Natural killer cell treated with Interleukin-12 subunit alpha and Interleukin-12 subunit beta and Interleukin-15 and Interleukin-18, amount 100 ng/mL, for 72 hours (primary cell): ENCODE data around the gene CST3. TPM values are rescaled to one million over a fixed set of nuclear protein-coding genes. Genes with fewer than 3 reads are reported as not detected.

Experiments
- ATAC-seq, 2 donors: fragments of 150-1000 bp; cut with Tn5 transposase in 1 of 2; sonication (Bioruptor Pico), chemical (Tn5 transposase) in 1 of 2; 2 replicates each; pipeline ENCODE4 v1.10.0; 2021
- DNase-seq: peaks from one replicate; pipeline ENCODE4 v3.0.0; 2022; ENCODE audit warnings: low spot score
- H3K27ac Mint-ChIP-seq, 2 donors: 1 replicate in 1 of 2; 2 replicates in 1 of 2; pipeline ENCODE4 v1.8.0; 2022; ENCODE audit warnings: mixed read lengths in 2 of 2, mild to moderate bottlenecking in 1 of 2, moderate library complexity in 1 of 2
- H3K27me3 Mint-ChIP-seq, 2 donors: 1 replicate in 1 of 2; 2 replicates in 1 of 2; pipeline ENCODE4 v1.8.0; 2022; ENCODE audit warnings: mixed read lengths in 2 of 2
- H3K36me3 Mint-ChIP-seq: one replicate; pipeline ENCODE4 v1.8.0; 2022; ENCODE audit warnings: mixed read lengths
- H3K4me1 Mint-ChIP-seq, 2 donors: 1 replicate in 1 of 2; 2 replicates in 1 of 2; pipeline ENCODE4 v1.8.0; 2022; ENCODE audit warnings: low read depth in 2 of 2, mixed read lengths in 2 of 2, mild to moderate bottlenecking in 1 of 2
- H3K4me3 Mint-ChIP-seq: one replicate; pipeline ENCODE4 v1.8.0; 2022; ENCODE audit warnings: mixed read lengths
- H3K9me3 Mint-ChIP-seq: 2 replicates; pipeline ENCODE4 v1.8.0; 2022; ENCODE audit warnings: mixed read lengths
- total RNA-seq, 2 donors: library from RNA; stranded (reverse); gene quantifications; one replicate each; pipeline ENCODE4 v1.2.3, GENCODE V29; 2022

Gene CST3
- total RNA-seq, 2 donors from 2014 or later: 5.4 to 16.6 TPM

DNA sequence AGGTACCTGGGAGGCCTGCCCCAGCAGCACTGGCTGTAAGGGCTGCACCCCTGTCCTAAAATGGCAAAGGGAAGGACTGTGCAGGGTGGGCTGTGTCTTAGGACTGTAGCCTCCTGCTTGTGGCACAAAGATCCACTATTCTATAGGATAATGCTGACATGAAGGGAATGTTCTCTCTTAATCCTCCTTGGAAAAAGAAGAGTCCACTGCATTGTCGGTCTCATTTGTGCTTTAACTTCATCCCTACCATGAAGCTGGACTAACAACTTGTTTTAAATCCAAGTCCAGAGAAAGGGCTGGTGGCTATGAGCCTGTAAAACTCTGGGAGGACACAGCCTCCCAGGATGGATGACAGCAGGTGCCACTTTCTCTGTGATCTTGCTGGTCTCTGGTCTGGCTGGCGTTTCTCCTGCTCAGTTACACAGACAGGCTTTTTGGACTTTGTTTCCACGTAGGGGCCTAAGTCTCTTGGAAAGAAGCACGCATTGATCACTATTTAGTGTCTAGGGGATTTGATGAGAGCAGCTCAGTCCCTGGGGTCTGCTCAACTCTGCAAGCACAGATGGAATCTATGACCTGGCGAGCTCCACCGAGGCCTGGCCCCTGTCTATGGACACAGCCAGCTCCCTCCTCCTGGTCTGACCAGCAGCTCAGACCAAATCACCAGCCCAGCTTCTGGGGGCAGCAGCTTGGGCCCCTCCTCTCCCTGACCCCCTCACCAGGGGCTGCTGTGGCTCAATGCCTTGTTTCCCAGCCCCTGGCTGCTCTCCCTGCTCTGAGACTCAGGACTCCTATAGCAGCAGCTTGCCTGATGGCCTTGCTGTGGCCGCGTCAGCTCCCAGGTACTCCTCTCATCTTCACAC, 4.8 kb downstream of the CST3 start:
- no peak for ATAC-seq
- Mint-ChIP-seq H3K27me3 (peaks cover 0 to 7% of the 10 kb centered on the region in 2 donors), H3K4me3 (no peak overlapping the region), H3K27ac (no peak overlapping the region), H3K9me3 (no peaks in the 10 kb centered on the region), H3K36me3 (no peaks in the 10 kb centered on the region), H3K4me1 (peaks cover 5 to 16% of the 10 kb centered on the region in 2 donors)
- no peak for DNase-seq

DNA sequence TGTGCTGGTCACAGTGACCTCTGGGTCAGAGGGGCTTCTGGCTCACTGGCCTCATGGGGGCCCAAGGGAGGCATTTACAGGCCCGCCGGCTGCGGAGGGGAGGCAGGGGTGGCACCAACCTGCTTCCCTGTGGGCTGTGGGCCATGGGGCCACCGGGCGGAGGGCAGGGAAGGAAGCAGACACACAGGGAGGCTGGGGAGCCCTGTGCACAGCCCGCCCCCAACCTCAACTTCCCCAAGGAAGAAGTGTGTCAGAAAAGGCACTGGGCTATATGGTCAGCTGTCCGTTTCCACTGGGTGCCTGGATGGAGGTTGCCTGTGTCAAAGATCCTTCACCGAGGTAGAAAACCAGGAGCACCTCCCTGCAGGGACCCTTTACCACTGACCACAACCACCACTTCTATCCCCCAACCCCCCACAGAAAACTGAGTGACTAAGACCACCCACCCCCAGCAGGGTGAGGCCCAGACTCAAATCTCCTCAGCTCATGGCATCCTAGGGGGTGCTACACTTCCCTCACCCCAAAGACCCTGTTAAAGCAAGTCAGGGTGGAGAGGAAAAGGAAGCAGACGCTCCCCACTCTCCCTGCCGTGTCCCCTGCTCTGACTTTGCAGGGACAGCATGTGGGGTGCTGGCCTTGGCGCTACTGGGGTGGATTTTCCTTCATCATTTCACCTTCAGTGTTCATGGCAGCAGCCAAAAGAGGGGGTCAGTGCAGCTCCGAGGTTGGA, 5.6 kb downstream of the CST3 start:
- Mint-ChIP-seq H3K27ac (no peak overlapping the region), H3K27me3 (peaks cover 0 to 7% of the 10 kb centered on the region in 2 donors), H3K9me3 (no peaks in the 10 kb centered on the region), H3K36me3 (no peaks in the 10 kb centered on the region), H3K4me3 (no peak overlapping the region), H3K4me1 (peaks cover 5 to 15% of the 10 kb centered on the region in 2 donors)
- DNase-seq (no peak), ATAC-seq (no peak)

DNA sequence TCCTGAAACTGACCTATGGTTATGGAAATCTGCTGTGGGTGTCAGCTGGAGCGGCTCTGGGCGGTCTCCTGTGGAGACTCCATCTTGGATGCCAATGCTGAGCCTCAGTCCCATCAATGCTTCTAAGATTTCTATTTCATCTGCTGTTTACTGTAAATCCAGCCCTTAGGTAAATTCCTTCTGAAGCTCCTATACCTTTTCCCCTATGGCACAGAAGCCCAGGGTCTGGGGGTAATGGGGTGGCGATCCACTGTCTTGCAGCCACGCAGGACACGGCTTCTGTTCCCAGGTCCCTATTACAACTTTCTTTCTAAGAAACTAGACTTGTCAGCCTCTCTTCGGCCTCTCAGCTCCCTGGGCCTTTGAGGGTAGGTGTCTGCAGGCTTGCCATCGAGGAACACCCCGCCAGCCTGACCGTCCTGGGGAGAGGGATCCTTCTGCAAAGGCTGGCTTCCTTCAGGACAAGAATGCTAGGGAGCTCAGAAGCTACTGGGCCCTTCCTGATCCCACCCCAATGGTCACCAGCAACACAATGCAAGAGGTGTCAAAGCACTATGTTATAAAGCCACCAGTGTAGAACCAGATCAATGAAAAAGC, 6.4 kb downstream of the CST3 start:
- no peak for DNase-seq
- Mint-ChIP-seq H3K4me1 (peaks cover 0 to 7% of the 10 kb centered on the region in 2 donors), H3K4me3 (no peak overlapping the region), H3K27me3 (peaks cover 0 to 7% of the 10 kb centered on the region in 2 donors), H3K9me3 (no peaks in the 10 kb centered on the region), H3K27ac (no peak overlapping the region), H3K36me3 (no peaks in the 10 kb centered on the region)
- no peak for ATAC-seq

DNA sequence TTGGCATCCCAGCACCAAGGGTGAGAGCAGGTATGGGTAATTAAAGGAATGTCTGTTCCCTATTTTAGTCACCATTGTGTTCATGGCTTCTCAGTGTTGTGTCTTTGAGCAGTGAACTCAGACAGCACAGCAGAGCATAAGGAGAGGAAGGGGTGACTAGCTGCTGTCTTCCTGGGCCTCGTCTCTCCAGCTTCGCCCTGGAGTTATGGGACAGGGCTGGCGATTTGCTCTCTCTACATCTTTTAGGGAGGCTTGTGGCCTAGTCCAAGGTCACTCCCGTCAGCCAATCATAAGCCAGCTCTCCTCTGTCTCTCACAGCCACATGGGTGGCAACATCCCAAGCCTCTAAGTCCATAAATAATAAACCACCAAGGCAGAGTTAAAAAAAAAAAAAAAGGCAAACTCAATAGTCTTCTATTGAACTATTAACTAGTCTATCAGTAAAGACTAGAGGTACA, 7.3 kb downstream of the CST3 start:
- H3K4me1 Mint-ChIP-seq: peaks cover 0 to 6% of the 10 kb centered on the region in 2 donors
- ATAC-seq (no peak), DNase-seq (no peak)
- no peak overlapping the region for H3K27ac Mint-ChIP-seq
- no peaks in the 10 kb centered on the region for H3K36me3 Mint-ChIP-seq
- H3K27me3 Mint-ChIP-seq: peaks cover 0 to 7% of the 10 kb centered on the region in 2 donors
- H3K9me3 Mint-ChIP-seq: no peaks in the 10 kb centered on the region
- H3K4me3 Mint-ChIP-seq: no peak overlapping the region

DNA sequence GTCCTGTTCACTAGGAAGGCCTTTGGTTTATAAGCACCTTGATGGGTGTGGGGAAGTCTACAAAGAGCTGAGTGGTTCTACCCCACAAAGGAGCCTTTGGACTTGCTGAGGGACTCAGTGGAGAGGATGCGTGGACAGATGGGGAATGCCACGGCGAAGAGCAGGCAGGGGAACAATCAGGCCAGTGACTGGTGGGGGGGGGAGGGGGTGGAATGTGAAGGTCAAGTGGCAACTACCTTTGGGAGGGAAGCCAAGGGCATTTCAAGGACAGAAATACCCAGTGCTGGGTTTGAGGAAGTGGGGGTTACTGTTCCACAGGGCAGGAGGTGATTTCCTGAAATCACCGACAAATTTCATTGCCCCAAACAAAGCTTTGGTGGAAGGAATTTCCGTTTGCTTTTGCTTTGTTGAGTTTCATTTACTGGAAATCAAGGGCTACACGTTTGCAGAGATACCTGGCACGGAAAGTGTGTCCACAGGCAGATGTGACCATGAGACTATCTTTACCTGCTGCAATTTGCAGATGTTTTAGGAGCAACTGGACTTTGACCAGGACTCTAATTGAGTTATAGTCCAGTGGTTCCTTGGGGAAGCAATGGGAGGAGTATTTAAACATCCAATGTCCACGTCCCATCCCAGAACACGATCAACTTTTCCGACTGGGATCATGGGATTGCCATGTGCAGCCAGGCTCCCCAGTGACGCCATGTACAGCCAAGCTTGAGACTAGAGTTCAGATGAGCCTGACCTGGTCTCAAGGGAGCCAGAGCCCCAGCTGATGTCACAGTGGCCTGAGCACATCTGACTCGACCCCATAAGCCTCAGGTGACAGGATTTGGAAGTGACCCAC, 8.0 kb downstream of the CST3 start:
- Mint-ChIP-seq H3K4me3 (no peak overlapping the region), H3K27me3 (peaks cover 1 to 7% of the 10 kb centered on the region in 2 donors)

DNA sequence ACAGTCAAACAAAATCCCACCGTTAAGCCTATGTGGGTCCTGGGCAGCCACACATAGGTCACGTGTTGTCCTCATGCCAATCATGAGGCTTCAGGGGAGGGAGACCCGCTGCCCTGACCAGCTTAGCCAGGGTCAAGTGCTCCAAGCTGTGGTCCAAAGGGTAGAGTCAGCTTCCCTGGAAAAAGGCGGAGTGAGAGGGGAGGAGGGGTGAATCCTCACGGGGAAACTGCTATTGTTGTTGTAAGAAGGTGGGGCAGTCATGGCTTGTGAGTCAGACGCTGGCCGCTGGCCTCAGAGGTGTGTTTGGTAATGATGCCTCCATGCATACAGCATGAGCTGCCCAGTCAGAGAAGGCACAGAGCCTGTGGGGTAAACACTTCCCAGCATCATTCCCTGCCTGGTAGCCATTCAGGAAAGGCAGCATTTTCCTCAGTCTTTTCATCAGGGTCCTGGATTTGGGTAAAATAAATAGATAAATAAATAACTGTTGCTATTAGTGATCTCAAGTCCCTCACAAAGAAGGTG, 8.7 kb downstream of the CST3 start:
- no peaks in the 10 kb centered on the region for H3K36me3 Mint-ChIP-seq
- no peak for DNase-seq
- no peak overlapping the region for H3K4me3 Mint-ChIP-seq
- H3K4me1 Mint-ChIP-seq: no peaks in the 10 kb centered on the region
- peaks cover 8 to 13% of the 10 kb centered on the region in 2 donors for H3K27me3 Mint-ChIP-seq
- ATAC-seq: no peak
- H3K9me3 Mint-ChIP-seq: no peaks in the 10 kb centered on the region
- H3K27ac Mint-ChIP-seq: no peak overlapping the region

More for the DNA sequence above, 8.0 kb downstream of the CST3 start:
- no peaks in the 10 kb centered on the region for H3K36me3 Mint-ChIP-seq
- H3K27ac Mint-ChIP-seq: no peak overlapping the region
- no peak for ATAC-seq
- peaks cover 0 to 3% of the 10 kb centered on the region in 2 donors for H3K4me1 Mint-ChIP-seq
- no peak for DNase-seq
- H3K9me3 Mint-ChIP-seq: no peaks in the 10 kb centered on the region

DNA sequence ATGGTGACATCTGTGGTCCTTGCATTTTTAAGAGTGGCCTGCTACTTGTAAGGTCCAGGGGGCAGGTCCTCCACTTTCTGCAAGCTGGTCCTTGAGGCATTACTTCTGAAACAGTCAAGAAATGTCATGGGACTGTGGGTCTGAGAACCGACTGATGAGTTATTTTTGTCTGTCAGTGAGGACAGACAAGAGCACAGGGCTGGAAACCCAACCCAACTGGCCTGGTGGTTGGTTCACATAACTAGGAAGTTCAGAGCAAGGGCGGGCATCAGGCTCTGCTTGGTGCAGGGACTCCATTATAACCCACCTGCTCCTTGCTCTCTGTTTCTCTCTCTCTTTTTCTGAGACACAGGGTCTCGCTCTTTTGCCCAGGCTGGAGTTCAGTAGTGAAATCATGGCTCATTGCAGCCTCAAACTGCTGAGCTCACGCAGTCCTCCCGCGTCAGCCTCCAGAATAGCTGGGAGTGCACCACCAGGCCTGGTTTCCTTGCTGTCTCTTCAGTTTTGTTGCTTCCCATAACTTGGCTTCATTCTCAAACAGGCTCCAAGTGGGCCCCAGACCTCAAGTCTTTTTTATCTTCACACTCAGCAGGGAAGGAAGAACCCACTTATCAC, 9.2 kb downstream of the CST3 start:
- ATAC-seq: no peak
- H3K27me3 Mint-ChIP-seq: peaks cover 10 to 13% of the 10 kb centered on the region in 2 donors
- no peaks in the 10 kb centered on the region for H3K36me3 Mint-ChIP-seq

DNA sequence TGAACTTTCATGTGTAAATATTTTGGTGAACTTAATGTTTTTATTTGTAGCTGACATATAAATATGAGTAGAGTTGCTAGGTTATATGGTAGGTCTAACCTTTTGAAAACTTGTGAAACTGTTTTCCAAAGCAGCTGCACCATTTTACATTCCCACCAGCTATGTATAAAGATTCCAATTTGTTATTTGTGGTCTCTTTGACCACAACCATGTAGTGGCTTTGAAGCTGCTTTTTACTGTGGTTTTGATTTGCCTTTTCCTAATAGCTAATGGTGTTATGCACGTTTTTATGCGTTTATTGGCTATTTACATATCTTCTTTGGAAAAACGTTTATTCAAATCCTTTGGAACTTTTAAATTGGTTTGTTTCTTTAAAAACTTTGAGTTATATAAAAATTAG, 10.3 kb downstream of the CST3 start:
- Mint-ChIP-seq H3K27ac (no peak overlapping the region), H3K4me1 (peaks cover 3 to 5% of the 10 kb centered on the region in 2 donors), H3K27me3 (peaks cover 10 to 13% of the 10 kb centered on the region in 2 donors), H3K36me3 (no peaks in the 10 kb centered on the region), H3K4me3 (no peak overlapping the region), H3K9me3 (no peaks in the 10 kb centered on the region)
- DNase-seq: no peak
- no peak for ATAC-seq

More for the DNA sequence above, 9.2 kb downstream of the CST3 start:
- Mint-ChIP-seq H3K27ac (no peak overlapping the region), H3K4me3 (no peak overlapping the region), H3K9me3 (no peaks in the 10 kb centered on the region), H3K4me1 (no peaks in the 10 kb centered on the region)
- DNase-seq: no peak

DNA sequence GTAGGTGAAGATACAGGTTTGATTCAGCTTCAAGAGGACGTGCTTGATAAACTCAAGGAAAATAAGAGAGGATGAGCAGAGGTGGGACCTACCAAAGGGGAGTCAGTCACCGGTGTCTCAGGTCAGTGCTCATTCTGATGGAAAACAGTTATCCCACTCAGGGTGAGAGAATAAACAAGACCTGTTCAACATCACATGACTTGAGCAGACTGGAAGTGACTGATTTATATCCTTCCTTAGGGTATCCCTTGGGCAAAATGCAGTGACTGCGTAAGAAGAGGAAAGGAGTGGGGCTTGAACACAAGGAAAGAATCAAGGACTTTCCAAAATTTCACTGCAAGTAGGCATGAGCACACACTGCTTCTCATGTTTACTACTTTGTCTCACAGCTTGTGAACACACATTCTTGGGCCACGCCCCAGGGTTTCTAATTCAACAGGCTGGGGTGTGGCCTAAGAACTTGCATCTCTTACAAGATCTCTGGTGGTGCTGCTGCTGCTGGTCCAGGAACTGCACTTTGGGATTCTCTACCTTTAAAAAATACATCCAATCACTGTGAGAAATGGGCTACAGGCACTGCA, 11.6 kb downstream of the CST3 start:
- H3K27me3 Mint-ChIP-seq: peaks cover 10 to 17% of the 10 kb centered on the region in 2 donors
- no peak for DNase-seq
- no peak for ATAC-seq
- no peaks in the 10 kb centered on the region for H3K36me3 Mint-ChIP-seq
- no peaks in the 10 kb centered on the region for H3K9me3 Mint-ChIP-seq
- no peak overlapping the region for H3K27ac Mint-ChIP-seq
- H3K4me1 Mint-ChIP-seq: peaks cover 3 to 5% of the 10 kb centered on the region in 2 donors
- no peak overlapping the region for H3K4me3 Mint-ChIP-seq

DNA sequence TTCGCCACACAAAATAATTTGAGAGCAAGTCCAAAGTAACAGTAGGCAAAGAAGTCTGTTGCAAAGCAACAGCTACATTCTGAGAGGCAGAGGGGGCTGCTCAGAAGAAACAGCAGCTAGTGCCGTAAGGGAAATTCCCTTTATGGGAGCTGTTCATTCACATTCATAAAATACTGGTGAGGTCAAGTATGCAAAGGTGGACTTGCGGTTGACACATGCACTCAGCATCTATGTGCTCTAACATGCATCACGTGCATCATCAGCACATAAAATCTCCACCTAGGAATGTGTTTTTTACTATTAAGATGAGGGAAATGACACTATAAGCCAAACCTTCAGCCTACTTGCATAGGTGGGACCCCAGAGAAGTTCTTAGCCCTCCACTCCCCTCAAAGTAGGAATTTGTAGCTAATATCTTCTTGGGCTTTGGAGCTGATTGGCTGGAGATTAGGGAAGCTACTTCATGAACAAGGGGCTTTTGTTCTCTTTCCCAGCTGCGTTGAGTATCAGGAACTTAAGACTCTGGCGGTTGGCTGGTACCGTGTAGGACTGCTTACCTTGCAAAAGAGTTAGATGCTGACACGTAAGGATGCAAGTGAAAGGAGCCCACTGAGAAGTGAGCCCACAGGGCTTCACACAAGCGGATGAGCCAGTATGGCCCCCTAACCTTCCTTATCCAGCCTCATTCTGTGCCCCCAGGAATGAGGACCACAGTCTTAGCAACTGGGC, 12.4 kb downstream of the CST3 start:
- Mint-ChIP-seq H3K27me3 (peaks cover 10 to 18% of the 10 kb centered on the region in 2 donors), H3K4me1 (peaks cover 3 to 5% of the 10 kb centered on the region in 2 donors), H3K4me3 (no peak overlapping the region), H3K27ac (no peak overlapping the region), H3K36me3 (no peaks in the 10 kb centered on the region), H3K9me3 (no peaks in the 10 kb centered on the region)
- DNase-seq: no peak
- ATAC-seq: no peak

DNA sequence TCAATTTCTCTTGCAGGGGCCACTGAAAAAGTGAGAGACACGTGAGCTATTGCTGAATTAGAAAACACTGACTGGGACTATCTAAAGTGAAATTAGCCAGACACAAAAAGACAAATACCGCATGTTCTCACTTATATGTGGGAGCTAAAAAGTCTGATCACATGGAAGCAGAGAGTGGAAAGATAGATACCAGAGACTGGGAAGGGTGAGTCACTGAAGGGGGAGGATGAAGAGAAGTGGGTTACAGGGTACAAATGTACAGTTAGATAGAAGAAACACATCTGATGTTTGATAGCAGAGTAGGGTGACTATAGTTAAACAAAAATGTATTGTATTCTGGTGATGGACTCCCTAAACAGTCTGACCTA, 13.4 kb downstream of the CST3 start:
- Mint-ChIP-seq H3K4me3 (no peak overlapping the region), H3K4me1 (peaks cover 3 to 5% of the 10 kb centered on the region in 2 donors), H3K36me3 (no peaks in the 10 kb centered on the region), H3K27me3 (peaks cover 19 to 22% of the 10 kb centered on the region in 2 donors), H3K9me3 (no peaks in the 10 kb centered on the region), H3K27ac (no peak overlapping the region)
- DNase-seq (no peak), ATAC-seq (no peak)
